Measurements from ENCODE around the gene TLR10.
"Not testable (repeated sequence)": the region's sequence is repeated elsewhere in the genome, so short reads cannot be mapped to it uniquely, and the experiment has no call there.

GRCh38 chr4:38770281-38770680 lies 12.5 kb downstream of the TLR10 start:
- not testable (repeated sequence) for TF ChIP-seq POLR2A (IDR thresholded peaks at IDR 0.05; ENCODE audit: extremely low read depth, insufficient read length); CTCF (IDR thresholded peaks at IDR 0.05; ENCODE audit: low read depth, low read length); MAX (IDR thresholded peaks at IDR 0.05; ENCODE audit: low read depth, low read length); MYC (IDR thresholded peaks at IDR 0.05; ENCODE audit: low read depth, low read length)

Measured in NB4 (cell line).